Measurements from ENCODE around the gene CORO7. TPM values are rescaled to one million over a fixed set of nuclear protein-coding genes. Genes with fewer than 3 reads are reported as not detected.

Gene CORO7
- total and polyA plus RNA-seq, 9 of the 15 experiments (the other 6 are each of a cell fraction or from before 2014, with no cell fraction given) = 0.45 to 77.2 (median 18.7) TPM

GRCh38 chr16:4416200-4417032 lies at the start of gene CORO7 (continued):
- TF ChIP-seq MYC (IDR thresholded peaks at IDR 0.05; ENCODE audit: low read depth, low read length) (peak; percentile 38; the same call in 1 of the 2 replicates), MYC (CRISPR knock-in tag; IDR thresholded peaks at IDR 0.05; ENCODE audit: borderline replicate concordance, low read depth) (no peak), BCLAF1 (IDR thresholded peaks at IDR 0.05; ENCODE audit: borderline replicate concordance in 1 of 2, control insufficient read depth in 1 of 2, low read depth in 2 of 2, low read length in 1 of 2) (no peak), CXXC5 (CRISPR knock-in tag; IDR thresholded peaks at IDR 0.05) (peak; percentile 74), ZBTB43 (CRISPR knock-in tag; IDR thresholded peaks at IDR 0.05) (no peak), E2F6 (IDR thresholded peaks at IDR 0.05; ENCODE audit: borderline replicate concordance in 1 of 2, extremely low read depth in 1 of 2, insufficient read depth in 1 of 2, insufficient read length in 1 of 2, low read depth in 1 of 2, low read length in 1 of 2, poor library complexity in 1 of 2, severe bottlenecking in 1 of 2) (peak; percentile 92 to 94), CCNT2 (IDR thresholded peaks at IDR 0.05; ENCODE audit: borderline replicate concordance, extremely low read depth, insufficient read length, low read depth, low read length) (peak; percentile 38), ZBTB12 (CRISPR knock-in tag; IDR thresholded peaks at IDR 0.05) (no peak), GATAD2A (IDR thresholded peaks at IDR 0.05) (peak; percentile 63; the same call in 1 of the 2 replicates), MNT (conservative IDR thresholded peaks at IDR 0.05) (peak; percentile 89 to 95), FOXA1 (IDR thresholded peaks at IDR 0.05; ENCODE audit: borderline replicate concordance) (no peak), POLR2A (conservative IDR thresholded peaks at IDR 0.05) (peak; percentile 74), RNF2 (IDR thresholded peaks at IDR 0.05) (no peak), NCOA1 (IDR thresholded peaks at IDR 0.05; ENCODE audit: low read depth) (no peak), THRB (CRISPR knock-in tag; conservative IDR thresholded peaks at IDR 0.05) (no peak), RB1 (IDR thresholded peaks at IDR 0.05; ENCODE audit: low read depth) (peak; percentile 95; the same call in 1 of the 2 replicates)

Measured in K562 (cell line).